K562 (cell line): ENCODE results near the gene GLP1R. TPM values are rescaled to one million over a fixed set of nuclear protein-coding genes. Genes with fewer than 3 reads are reported as not detected.

Source experiments
- ATAC-seq: fragments of 200-7000 bp; cut with Tn5 transposase; 3 replicates; pipeline ENCODE4 v1.9.1; 2020; ENCODE audit warnings: moderate library complexity
- BruUV-seq: library from RNA; stranded (reverse); fragments of 400-500 nt; replicated peaks from 2 replicates; lab custom pipeline; 2021; lab: Mats Ljungman, UMichigan
- CTCF ChIA-PET: fragments of 300-600 bp; formaldehyde crosslinking; extraction: SDS; loops from one replicate; lab custom pipeline; 2021; ENCODE audit warnings: low intra/inter-chr PET ratio; lab: Yijun Ruan, JAX
- POLR2A ChIA-PET: fragments of 300-600, 350-650 bp; sonication (Branson Sonifier 250); formaldehyde crosslinking; extraction: SDS; loops from one replicate; lab custom pipeline; 2021; ENCODE audit warnings: antibody characterized with exemption, inconsistent platforms; lab: Yijun Ruan, JAX
- DNase-seq, 4 experiments: peaks; one replicate each; pipeline versions ENCODE4 v3.0.0 to v3.0.0-alpha.2; 2011 to 2018; ENCODE audit warnings: low spot score in 3 of 4, mixed read lengths in 3 of 4; ENCODE audit errors: extremely low read depth in 1 of 4
- FAIRE-seq: peaks from 2 replicates; lab custom pipeline; 2011; peaks lifted over from hg19 to GRCh38; lab: Jason Lieb, UNC
- H2AFZ ChIP-seq: 2 replicates; pipeline ENCODE4 v1.6.0; 2011; ENCODE audit warnings: low read depth, low read length, control low read depth, inconsistent platforms
- H3K27ac ChIP-seq: fragments of 200-600 bp; 3 replicates; pipeline ENCODE4 v1.8.0; 2011; ENCODE audit warnings: low read depth, mild to moderate bottlenecking, control low read depth, inconsistent platforms, low read length, moderate library complexity, mixed read lengths; ENCODE audit errors: extremely low read depth
- H3K27me3 ChIP-seq, 2 experiments: fragments of 300-600 bp in 1 of 2; 2 replicates in 1 of 2; 3 replicates in 1 of 2; pipeline versions ENCODE4 v1.6.0 to v1.8.0; 2011; ENCODE audit warnings: inconsistent platforms in 2 of 2, low read length in 2 of 2, mild to moderate bottlenecking in 1 of 2, mixed read lengths in 1 of 2, moderate library complexity in 1 of 2; ENCODE audit not compliant: control insufficient read depth in 2 of 2, insufficient read depth in 2 of 2
- H3K36me3 ChIP-seq: fragments of 300-600 bp; 3 replicates; pipeline ENCODE4 v1.8.0; 2011; ENCODE audit warnings: mild to moderate bottlenecking, low read length, inconsistent platforms; ENCODE audit not compliant: control insufficient read depth, insufficient read depth
- H3K4me1 ChIP-seq, 2 experiments: fragments of 200-600 bp in 1 of 2; replicated peaks in 1 of 2; 2 replicates in 1 of 2; 3 replicates in 1 of 2; pipeline versions ENCODE4 v1.5.1 to v1.8.0; 2011; ENCODE audit warnings: inconsistent platforms in 2 of 2, low read length in 2 of 2, mild to moderate bottlenecking in 1 of 2, mixed read lengths in 1 of 2, moderate library complexity in 1 of 2; ENCODE audit not compliant: control insufficient read depth in 2 of 2, insufficient read depth in 2 of 2
- H3K4me2 ChIP-seq: 2 replicates; pipeline ENCODE4 v1.6.1; 2011; ENCODE audit warnings: low read length, control low read depth, inconsistent platforms, mixed read lengths; ENCODE audit not compliant: insufficient read depth
- H3K4me3 ChIP-seq: fragments of 200-600 bp; sonication (generic), shearing (Covaris generic); 2 replicates; pipeline ENCODE4 v1.5.1; 2016; ENCODE audit warnings: control low read depth, inconsistent platforms
- H3K79me2 ChIP-seq: fragments of 200-600 bp; 3 replicates; pipeline ENCODE4 v1.8.0; 2011; ENCODE audit warnings: low read length, inconsistent platforms; ENCODE audit not compliant: control insufficient read depth, insufficient read depth
- H3K9ac ChIP-seq, 2 experiments: 2 replicates each; pipeline versions ENCODE4 v1.6.0 to v1.6.1; 2011; ENCODE audit warnings: low read depth in 2 of 2, low read length in 2 of 2, control low read depth in 1 of 2, inconsistent platforms in 1 of 2, mild to moderate bottlenecking in 1 of 2, mixed read lengths in 1 of 2; ENCODE audit not compliant: insufficient read depth in 1 of 2
- H3K9me1 ChIP-seq: one replicate; pipeline ENCODE4 v1.6.0; 2011; ENCODE audit warnings: inconsistent platforms, mild to moderate bottlenecking, low read length, moderate library complexity; ENCODE audit not compliant: control insufficient read depth, insufficient read depth
- H3K9me3 ChIP-seq: replicated peaks from 2 replicates; pipeline ENCODE4 v1.5.1; 2011; ENCODE audit warnings: low read depth, low read length, inconsistent platforms; ENCODE audit not compliant: control insufficient read depth, insufficient read depth
- H4K20me1 ChIP-seq: replicated peaks from 2 replicates; pipeline ENCODE4 v1.6.1; 2011; ENCODE audit warnings: low read length, inconsistent platforms, mixed read lengths; ENCODE audit not compliant: control insufficient read depth, insufficient read depth
- BHLHE40 ChIP-seq: IDR thresholded peaks from 2 replicates; pipeline ENCODE4 v1.6.1; 2011; ENCODE audit warnings: low read length, improper control_type of control experiment
- CBX1 ChIP-seq: sonication (generic); IDR thresholded peaks from 2 replicates; pipeline ENCODE4 v1.6.1; 2016; ENCODE audit warnings: antibody characterized with exemption, low read depth, mild to moderate bottlenecking
- ELF1 ChIP-seq: fragments of 200-800 bp; sonication (Bioruptor generic); IDR thresholded peaks from 2 replicates; pipeline ENCODE4 v1.6.1; 2016; ENCODE audit warnings: missing genetic modification characterization, missing compliant biosample characterization
- FOXM1 ChIP-seq, 2 experiments: fragments of 450-650 bp in 1 of 2; sonication (generic) in 1 of 2; formaldehyde crosslinking in 1 of 2; IDR thresholded peaks; 2 replicates each; pipeline versions ENCODE4 v1.6.1 to v1.9.0; 2017 to 2022; ENCODE audit warnings: low read depth in 2 of 2, mild to moderate bottlenecking in 2 of 2, missing genetic modification reagents in 1 of 2, moderate library complexity in 1 of 2
- LCOR ChIP-seq: sonication (generic); formaldehyde crosslinking; IDR thresholded peaks from 2 replicates; pipeline ENCODE4 v1.8.0; 2022; ENCODE audit warnings: mild to moderate bottlenecking, missing genetic modification reagents
- MEIS2 ChIP-seq: fragments of 450-650 bp; IDR thresholded peaks from 2 replicates; pipeline ENCODE4 v1.6.1; 2014; ENCODE audit warnings: mild to moderate bottlenecking; ENCODE audit not compliant: partially characterized antibody
- PML ChIP-seq: IDR thresholded peaks from 2 replicates; pipeline ENCODE4 v1.6.1; 2012; ENCODE audit warnings: low read length, inconsistent platforms
- SMARCE1 ChIP-seq: fragments of 450-650 bp; IDR thresholded peaks from 2 replicates; pipeline ENCODE4 v1.7.1; 2016; ENCODE audit warnings: mild to moderate bottlenecking
- ZKSCAN1 ChIP-seq: fragments of 150-350 bp; IDR thresholded peaks from 2 replicates; pipeline ENCODE4 v1.6.1; 2016; ENCODE audit warnings: low read depth, low read length
- ZNF444 ChIP-seq: fragments of 250-450 bp; sonication (Bioruptor Pico); IDR thresholded peaks from 2 replicates; pipeline ENCODE4 v1.4.0; 2020; ENCODE audit warnings: mild to moderate bottlenecking, moderate library complexity
- ZSCAN29 ChIP-seq: fragments of 450-650 bp; IDR thresholded peaks from 2 replicates; pipeline ENCODE4 v1.6.1; 2017
- WGBS: fragments of 100-300 bp; shearing (Covaris generic); methylation state at CpG from one replicate; pipeline ENCODE4 v1.1.6; 2016; ENCODE audit warnings: low coverage, mixed read lengths; ENCODE audit not compliant: insufficient coverage; ENCODE audit errors: missing lambda C conversion rate; 5-methylcytosine and 5-hydroxymethylcytosine counted together
- in situ Hi-C: fragments of 300-500 bp; cut with MboI; formaldehyde crosslinking; loops from 4 replicates; pipeline ENCODE4 v1.15.0; 2018; ENCODE audit warnings: inconsistent platforms, mixed read lengths
- intact Hi-C: fragments of 100-400 bp; cut with micrococcal nuclease; formaldehyde crosslinking; loops from 2 replicates; pipeline ENCODE4 v1.14.2; 2022
- polyA plus RNA-seq, 8 experiments: library from polyadenylated mRNA; depleted of rRNA in 4 of 8; stranded (reverse) in 5 of 8; unstranded in 3 of 8; fragments of >200 nt; fragmentation: Nextera tagmentation in 2 of 8; fragmentation: Illumina TruSeq in 1 of 8; extraction: Ambion mirVana in 2 of 8; extraction: Trizol in 1 of 8; gene quantifications; 2 replicates each; pipeline versions ENCODE4 v1.2.1 to v1.2.3, GENCODE V29; 2011 to 2014; ENCODE audit warnings: inconsistent platforms in 1 of 8, missing spikeins in 1 of 8
- total RNA-seq, 7 experiments: library from RNA; depleted of rRNA in 6 of 7; stranded (reverse); fragments of >200 nt in 6 of 7; fragmentation: Illumina TruSeq in 2 of 7; extraction: Trizol in 2 of 7; gene quantifications; 2 replicates each; pipeline versions ENCODE4 v1.2.1 to v1.2.3, GENCODE V29; 2011 to 2021; ENCODE audit warnings: low replicate concordance in 1 of 7
- TF ChIP-seq, protein P1 (sequence below): fragments of 250-450 bp; sonication (Bioruptor Pico); IDR thresholded peaks from 2 replicates; pipeline ENCODE4 v1.8.0; 2021; ENCODE audit warnings: moderate library complexity, mild to moderate bottlenecking, inconsistent platforms

GLP1R gene
- total and polyA plus RNA-seq, 9 of the 15 experiments (the other 6 are each of a cell fraction or from before 2014, with no cell fraction given), result not detected

DNA sequence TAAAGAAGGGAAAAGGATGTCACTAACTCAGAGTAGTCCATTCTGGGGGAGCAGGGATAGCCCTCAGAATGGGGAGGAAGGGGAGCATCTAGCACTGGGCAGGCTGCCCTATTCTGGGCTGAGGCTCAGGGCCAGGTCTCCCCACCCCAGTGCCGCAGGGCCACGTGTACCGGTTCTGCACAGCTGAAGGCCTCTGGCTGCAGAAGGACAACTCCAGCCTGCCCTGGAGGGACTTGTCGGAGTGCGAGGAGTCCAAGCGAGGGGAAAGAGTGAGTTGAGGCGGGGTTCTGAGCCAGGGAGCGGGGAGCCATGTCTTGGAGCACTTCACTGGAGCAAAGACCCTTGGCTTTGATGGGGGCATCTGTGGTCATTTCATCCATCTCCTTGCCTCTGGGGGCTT is 17.0 kb downstream of the GLP1R start:
- Histone ChIP-seq H3K9me1 (no peaks in the 10 kb centered on the region), H3K27ac (no peak overlapping the region), H3K27me3 (peaks cover 44 to 65% of the 10 kb centered on the region in 2 experiments), H3K9me3 (no peaks in the 10 kb centered on the region), H4K20me1 (peaks cover 14% of the 10 kb centered on the region), H3K4me3 (no peak overlapping the region), H3K36me3 (no peaks in the 10 kb centered on the region), H3K9ac (no peak overlapping the region), H3K79me2 (no peaks in the 10 kb centered on the region), H3K4me1 (no peaks in the 10 kb centered on the region), H3K4me2 (no peak overlapping the region), H2AFZ (no peak overlapping the region)
- WGBS, result 0% methylated on average over 8 of the region's 8 CpGs
- intact Hi-C loops (no loop called here), in situ Hi-C loops (no loop called here)
- no peak for ATAC-seq
- ChIA-PET POLR2A (no interaction called here), CTCF (no interaction called here)
- no TSS peak for BruUV-seq
- no peak for FAIRE-seq
- no peak for DNase-seq
- TF ChIP-seq BHLHE40, result no peak
- no peak for TF ChIP-seq MEIS2
- TF ChIP-seq LCOR (CRISPR knock-in tag), result no peak
- TF ChIP-seq ZNF444, result no peak
- no peak for TF ChIP-seq SMARCE1
- no peak for TF ChIP-seq FOXM1 (IDR thresholded peaks at IDR 0.05; ENCODE audit: low read depth)
- no peak for TF ChIP-seq FOXM1 (CRISPR knock-in tag; IDR thresholded peaks at IDR 0.05; ENCODE audit: low read depth)
- no peak for TF ChIP-seq ZKSCAN1
- TF ChIP-seq ZSCAN29, result no peak
- TF ChIP-seq, protein P1, sequence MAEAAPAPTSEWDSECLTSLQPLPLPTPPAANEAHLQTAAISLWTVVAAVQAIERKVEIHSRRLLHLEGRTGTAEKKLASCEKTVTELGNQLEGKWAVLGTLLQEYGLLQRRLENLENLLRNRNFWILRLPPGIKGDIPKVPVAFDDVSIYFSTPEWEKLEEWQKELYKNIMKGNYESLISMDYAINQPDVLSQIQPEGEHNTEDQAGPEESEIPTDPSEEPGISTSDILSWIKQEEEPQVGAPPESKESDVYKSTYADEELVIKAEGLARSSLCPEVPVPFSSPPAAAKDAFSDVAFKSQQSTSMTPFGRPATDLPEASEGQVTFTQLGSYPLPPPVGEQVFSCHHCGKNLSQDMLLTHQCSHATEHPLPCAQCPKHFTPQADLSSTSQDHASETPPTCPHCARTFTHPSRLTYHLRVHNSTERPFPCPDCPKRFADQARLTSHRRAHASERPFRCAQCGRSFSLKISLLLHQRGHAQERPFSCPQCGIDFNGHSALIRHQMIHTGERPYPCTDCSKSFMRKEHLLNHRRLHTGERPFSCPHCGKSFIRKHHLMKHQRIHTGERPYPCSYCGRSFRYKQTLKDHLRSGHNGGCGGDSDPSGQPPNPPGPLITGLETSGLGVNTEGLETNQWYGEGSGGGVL, result no peak
- no peak for TF ChIP-seq CBX1
- TF ChIP-seq PML, result no peak
- no peak for TF ChIP-seq ELF1 (tag)
- TF ChIP-seq, all 486 proteins: peak for 0
